OCI-LY7 (cell line): Measurements from ENCODE around the gene ELOVL6.

ENCODE experiments used
- CTCF ChIP-seq: fragments of 200-600 bp; sonication (generic); conservative IDR thresholded peaks from 2 replicates; pipeline ENCODE4 v1.5.1; 2014; ENCODE audit warnings: mild to moderate bottlenecking, antibody characterized with exemption, low read length, moderate library complexity, mixed read lengths
- EZH2phosphoT487 ChIP-seq: fragments of 200-600 bp; sonication (generic); IDR thresholded peaks from 2 replicates; pipeline ENCODE4 v1.6.1; 2018; ENCODE audit warnings: low read depth, borderline replicate concordance, mild to moderate bottlenecking, mixed run types, antibody characterized with exemption, low read length, moderate library complexity, mixed read lengths

- no peak for TF ChIP-seq CTCF
- TF ChIP-seq EZH2phosphoT487: no peak
Measured at GRCh38 chr4:110092646-110093045, 105.8 kb downstream of the ELOVL6 start.
